ENCODE results near the gene AP3B2.

The AP3B2 gene

GRCh38 chr15:82715003-82715402, 5.3 kb upstream of the AP3B2 start:
- Histone ChIP-seq H3K27ac (no peak overlapping the region), H3K36me3 (ENCODE audit: insufficient read depth) (no peaks in the 10 kb centered on the region), H3K27me3 (ENCODE audit: insufficient read depth, low read depth) (no peaks in the 10 kb centered on the region), H2AFZ (ENCODE audit: low read depth) (no peak overlapping the region), H3K4me3 (IDR thresholded peaks at IDR 0.05; ENCODE audit: insufficient read depth, low read depth, low read length) (no peak overlapping the region), H3K4me1 (ENCODE audit: low read depth, poor library complexity, severe bottlenecking) (no peaks in the 10 kb centered on the region), H3K4me2 (no peak overlapping the region), H3K79me2 (ENCODE audit: insufficient read depth, low read depth) (no peaks in the 10 kb centered on the region), H4K20me1 (ENCODE audit: insufficient read depth) (no peaks in the 10 kb centered on the region), H3K9ac (no peak overlapping the region)
- TF ChIP-seq, protein P1, sequence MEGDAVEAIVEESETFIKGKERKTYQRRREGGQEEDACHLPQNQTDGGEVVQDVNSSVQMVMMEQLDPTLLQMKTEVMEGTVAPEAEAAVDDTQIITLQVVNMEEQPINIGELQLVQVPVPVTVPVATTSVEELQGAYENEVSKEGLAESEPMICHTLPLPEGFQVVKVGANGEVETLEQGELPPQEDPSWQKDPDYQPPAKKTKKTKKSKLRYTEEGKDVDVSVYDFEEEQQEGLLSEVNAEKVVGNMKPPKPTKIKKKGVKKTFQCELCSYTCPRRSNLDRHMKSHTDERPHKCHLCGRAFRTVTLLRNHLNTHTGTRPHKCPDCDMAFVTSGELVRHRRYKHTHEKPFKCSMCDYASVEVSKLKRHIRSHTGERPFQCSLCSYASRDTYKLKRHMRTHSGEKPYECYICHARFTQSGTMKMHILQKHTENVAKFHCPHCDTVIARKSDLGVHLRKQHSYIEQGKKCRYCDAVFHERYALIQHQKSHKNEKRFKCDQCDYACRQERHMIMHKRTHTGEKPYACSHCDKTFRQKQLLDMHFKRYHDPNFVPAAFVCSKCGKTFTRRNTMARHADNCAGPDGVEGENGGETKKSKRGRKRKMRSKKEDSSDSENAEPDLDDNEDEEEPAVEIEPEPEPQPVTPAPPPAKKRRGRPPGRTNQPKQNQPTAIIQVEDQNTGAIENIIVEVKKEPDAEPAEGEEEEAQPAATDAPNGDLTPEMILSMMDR (conservative IDR thresholded peaks at IDR 0.05; ENCODE audit: low read depth, low read length), result no peak

- TF ChIP-seq, protein P1 (conservative IDR thresholded peaks at IDR 0.05; ENCODE audit: low read depth, low read length), result no peak
- Histone ChIP-seq H3K79me2 (ENCODE audit: insufficient read depth, low read depth) (no peaks in the 10 kb centered on the region), H3K36me3 (ENCODE audit: insufficient read depth) (no peaks in the 10 kb centered on the region), H3K4me2 (no peak overlapping the region), H4K20me1 (ENCODE audit: insufficient read depth) (no peaks in the 10 kb centered on the region), H3K9ac (no peak overlapping the region), H3K27me3 (ENCODE audit: insufficient read depth, low read depth) (no peaks in the 10 kb centered on the region), H2AFZ (ENCODE audit: low read depth) (no peak overlapping the region), H3K4me3 (IDR thresholded peaks at IDR 0.05; ENCODE audit: insufficient read depth, low read depth, low read length) (no peak overlapping the region), H3K4me1 (ENCODE audit: low read depth, poor library complexity, severe bottlenecking) (no peaks in the 10 kb centered on the region), H3K27ac (no peak overlapping the region)
These were observed 4.3 kb upstream of the AP3B2 start for GRCh38 chr15:82714016-82714415.

- TF ChIP-seq, protein P1 (conservative IDR thresholded peaks at IDR 0.05; ENCODE audit: low read depth, low read length), result no peak
- no peaks in the 10 kb centered on the region for H3K79me2 ChIP-seq (ENCODE audit: insufficient read depth, low read depth)
- H3K36me3 ChIP-seq (ENCODE audit: insufficient read depth), result no peaks in the 10 kb centered on the region
- H3K4me1 ChIP-seq (ENCODE audit: low read depth, poor library complexity, severe bottlenecking), result no peaks in the 10 kb centered on the region
- no peak overlapping the region for H3K9ac ChIP-seq
- no peak overlapping the region for H3K4me2 ChIP-seq
- no peaks in the 10 kb centered on the region for H3K27me3 ChIP-seq (ENCODE audit: insufficient read depth, low read depth)
- no peak overlapping the region for H2AFZ ChIP-seq (ENCODE audit: low read depth)
- H3K27ac ChIP-seq, result no peak overlapping the region
- H3K4me3 ChIP-seq (IDR thresholded peaks at IDR 0.05; ENCODE audit: insufficient read depth, low read depth, low read length), result no peak overlapping the region
- H4K20me1 ChIP-seq (ENCODE audit: insufficient read depth), result no peaks in the 10 kb centered on the region
These were observed 2.4 kb upstream of the AP3B2 start for GRCh38 chr15:82712036-82712435.

- Histone ChIP-seq H3K27ac (no peak overlapping the region), H3K79me2 (ENCODE audit: insufficient read depth, low read depth) (no peaks in the 10 kb centered on the region), H3K27me3 (ENCODE audit: insufficient read depth, low read depth) (no peaks in the 10 kb centered on the region), H3K4me1 (ENCODE audit: low read depth, poor library complexity, severe bottlenecking) (no peaks in the 10 kb centered on the region), H4K20me1 (ENCODE audit: insufficient read depth) (no peaks in the 10 kb centered on the region), H3K36me3 (ENCODE audit: insufficient read depth) (no peaks in the 10 kb centered on the region), H3K4me2 (no peak overlapping the region), H3K4me3 (IDR thresholded peaks at IDR 0.05; ENCODE audit: insufficient read depth, low read depth, low read length) (no peak overlapping the region), H2AFZ (ENCODE audit: low read depth) (no peak overlapping the region), H3K9ac (no peak overlapping the region)
- TF ChIP-seq, protein P1 (conservative IDR thresholded peaks at IDR 0.05; ENCODE audit: low read depth, low read length), result no peak
These were observed 1.3 kb upstream of the AP3B2 start for GRCh38 chr15:82710926-82711490.

Data from KMS-11 (cell line).